IMR-90 (cell line): ENCODE results near the gene RFX3. TPM values are rescaled to one million over a fixed set of nuclear protein-coding genes. Genes with fewer than 3 reads are reported as not detected.
"Not testable (repeated sequence)": the region's sequence is repeated elsewhere in the genome, so short reads cannot be mapped to it uniquely, and the experiment has no call there.

Experiments
- ATAC-seq: fragments of 200-7000 bp; cut with Tn5 transposase; 2 replicates; pipeline ENCODE4 v1.9.1; 2020; ENCODE audit warnings: low read depth, mild to moderate bottlenecking, moderate library complexity
- BruUV-seq: library from RNA; stranded (reverse); fragments of 400-500 nt; replicated peaks from 2 replicates; lab custom pipeline; 2021; lab: Mats Ljungman, UMichigan
- CTCF ChIA-PET: fragments of 300-600 bp; formaldehyde crosslinking; extraction: SDS; loops from one replicate; lab custom pipeline; 2021; ENCODE audit warnings: antibody characterized with exemption; lab: Yijun Ruan, JAX
- POLR2A ChIA-PET: fragments of 300-600 bp; sonication (Branson Sonifier 250); formaldehyde crosslinking; loops from one replicate; lab custom pipeline; 2022; ENCODE audit warnings: antibody characterized with exemption; ENCODE audit not compliant: unreplicated experiment; lab: Charles Lee
- DNase-seq: peaks from one replicate; pipeline ENCODE4 v3.0.0; 2013
- H2AFZ ChIP-seq: replicated peaks from 2 replicates; pipeline ENCODE3; 2013; ENCODE audit warnings: low read length, mild to moderate bottlenecking; ENCODE audit not compliant: poor library complexity
- H2AK5ac ChIP-seq: 2 replicates; pipeline ENCODE4 v1.6.1; 2013; ENCODE audit warnings: low read depth, low read length, inconsistent platforms
- H2AK9ac ChIP-seq: replicated peaks from 2 replicates; pipeline ENCODE3; 2013; ENCODE audit warnings: mild to moderate bottlenecking, low read depth, low read length, moderate library complexity; ENCODE audit not compliant: poor library complexity
- H2BK120ac ChIP-seq: 2 replicates; pipeline ENCODE4 v1.6.1; 2013; ENCODE audit warnings: low read depth, low read length, inconsistent platforms
- H2BK15ac ChIP-seq: 3 replicates; pipeline ENCODE4 v1.6.1; 2013; ENCODE audit warnings: low read depth, low read length, inconsistent platforms
- H2BK20ac ChIP-seq: 2 replicates; pipeline ENCODE4 v1.6.1; 2013; ENCODE audit warnings: low read depth, mild to moderate bottlenecking, inconsistent platforms, low read length, moderate library complexity
- H2BK5ac ChIP-seq: 2 replicates; pipeline ENCODE4 v1.6.1; 2013; ENCODE audit warnings: mild to moderate bottlenecking, low read depth, low read length, inconsistent platforms; ENCODE audit not compliant: poor library complexity, severe bottlenecking
- H3K14ac ChIP-seq: replicated peaks from 2 replicates; pipeline ENCODE4 v1.6.1; 2013; ENCODE audit warnings: low read depth, low read length, inconsistent platforms
- H3K18ac ChIP-seq: 2 replicates; pipeline ENCODE4 v1.6.1; 2013; ENCODE audit warnings: low read depth, low read length, control low read depth
- H3K23ac ChIP-seq: 2 replicates; pipeline ENCODE4 v1.6.1; 2013; ENCODE audit warnings: low read depth, low read length, inconsistent platforms
- H3K27ac ChIP-seq: 2 replicates; pipeline ENCODE4 v1.5.1; 2013; ENCODE audit warnings: mild to moderate bottlenecking, control low read depth, low read length; ENCODE audit not compliant: insufficient read depth
- H3K27me3 ChIP-seq: 2 replicates; pipeline ENCODE4 v1.6.1; 2013; ENCODE audit warnings: low read length; ENCODE audit not compliant: control insufficient read depth, insufficient read depth
- H3K36me3 ChIP-seq: 2 replicates; pipeline ENCODE4 v1.6.1; 2013; ENCODE audit warnings: low read length, mixed read lengths; ENCODE audit not compliant: control insufficient read depth, insufficient read depth
- H3K4ac ChIP-seq: 2 replicates; pipeline ENCODE4 v1.6.1; 2013; ENCODE audit warnings: low read depth, low read length, inconsistent platforms
- H3K4me1 ChIP-seq: 2 replicates; pipeline ENCODE4 v1.6.1; 2013; ENCODE audit warnings: low read length, mixed read lengths; ENCODE audit not compliant: control insufficient read depth, insufficient read depth
- H3K4me2 ChIP-seq: 2 replicates; pipeline ENCODE4 v1.6.1; 2013; ENCODE audit warnings: low read depth, mild to moderate bottlenecking, control low read depth, low read length, moderate library complexity
- H3K4me3 ChIP-seq: 2 replicates; pipeline ENCODE4 v1.5.1; 2013; ENCODE audit warnings: low read depth, mild to moderate bottlenecking, control low read depth, low read length, moderate library complexity; ENCODE audit not compliant: insufficient read depth
- H3K56ac ChIP-seq: 2 replicates; pipeline ENCODE4 v1.6.1; 2013; ENCODE audit warnings: low read length, inconsistent platforms; ENCODE audit not compliant: insufficient read depth; ENCODE audit errors: extremely low read depth
- H3K79me1 ChIP-seq, 2 experiments: 2 replicates each; pipeline ENCODE4 v1.6.1; 2013; ENCODE audit warnings: low read length in 2 of 2, inconsistent platforms in 1 of 2, low read depth in 1 of 2
- H3K9ac ChIP-seq: 2 replicates; pipeline ENCODE4 v1.6.1; 2013; ENCODE audit warnings: low read depth, low read length, control low read depth
- H3K9me1 ChIP-seq: 2 replicates; pipeline ENCODE4 v1.6.1; 2013; ENCODE audit warnings: low read length, inconsistent platforms; ENCODE audit not compliant: insufficient read depth
- H3K9me3 ChIP-seq: 2 replicates; pipeline ENCODE4 v1.6.1; 2013; ENCODE audit warnings: low read length; ENCODE audit not compliant: control insufficient read depth, insufficient read depth
- H4K20me1 ChIP-seq: 2 replicates; pipeline ENCODE4 v1.6.1; 2013; ENCODE audit warnings: low read length, inconsistent platforms; ENCODE audit not compliant: insufficient read depth
- H4K5ac ChIP-seq: 2 replicates; pipeline ENCODE4 v1.6.1; 2013; ENCODE audit warnings: mild to moderate bottlenecking, low read depth, low read length, control low read depth
- H4K8ac ChIP-seq, 2 experiments: 2 replicates each; pipeline ENCODE4 v1.6.1; 2013; ENCODE audit warnings: low read depth in 2 of 2, low read length in 2 of 2, control low read depth in 1 of 2, inconsistent platforms in 1 of 2
- H4K91ac ChIP-seq: 2 replicates; pipeline ENCODE4 v1.6.1; 2013; ENCODE audit warnings: low read depth, low read length, inconsistent platforms; ENCODE audit not compliant: insufficient read depth
- WGBS, 2 experiments: methylation state at CpG; one replicate each; pipeline versions ENCODE4 v1.1.5 to v1.1.7; 2013; ENCODE audit warnings: missing lambda C conversion rate in 2 of 2; ENCODE audit not compliant: insufficient read length in 1 of 2; ENCODE audit errors: extremely low coverage in 2 of 2; 5-methylcytosine and 5-hydroxymethylcytosine counted together
- dilution Hi-C: fragments of 300-500 bp; cut with HindIII; formaldehyde crosslinking; loops from one replicate; pipeline ENCODE4 v1.14.3; 2018; ENCODE audit warnings: low sequenced_read_pairs; ENCODE audit not compliant: unreplicated experiment
- in situ Hi-C: fragments of 300-500 bp; cut with MboI; formaldehyde crosslinking; loops from 3 replicates; pipeline ENCODE4 v1.14.3; 2019; ENCODE audit warnings: low sequenced_read_pairs, inconsistent platforms, mixed read lengths
- intact Hi-C: fragments of 100-400 bp; cut with micrococcal nuclease; formaldehyde crosslinking; loops from 2 replicates; pipeline ENCODE4 v1.10.0; 2022
- polyA plus RNA-seq, 3 experiments: library from polyadenylated mRNA; depleted of rRNA; stranded (reverse); fragments of >200 nt; gene quantifications; 2 replicates each; pipeline ENCODE4 v1.2.3, GENCODE V29; 2012; ENCODE audit warnings: low replicate concordance in 1 of 3
- total RNA-seq: library from RNA; depleted of rRNA; stranded (reverse); fragments of >200 nt; gene quantifications from 2 replicates; pipeline ENCODE4 v1.2.3, GENCODE V29; 2012

Gene RFX3
- total and polyA plus RNA-seq, 2 of the 4 experiments (the other 2 are of a cell fraction), result 1.7 to 2.7 TPM

GRCh38 chr9:3312595-3312994 lies 213.2 kb downstream of the RFX3 start:
- H3K9me1 ChIP-seq, ATAC-seq, H3K4me3 ChIP-seq, H3K23ac ChIP-seq, H3K27ac ChIP-seq, H3K4ac ChIP-seq, H4K20me1 ChIP-seq, in situ Hi-C loops, H4K5ac ChIP-seq, H2BK20ac ChIP-seq, H4K91ac ChIP-seq, H2AFZ ChIP-seq, H2BK120ac ChIP-seq, H3K14ac ChIP-seq, H2AK5ac ChIP-seq, BruUV-seq, H4K8ac ChIP-seq, H3K18ac ChIP-seq, H3K9me3 ChIP-seq, H3K27me3 ChIP-seq, H2BK15ac ChIP-seq, H3K56ac ChIP-seq, dilution Hi-C loops, H3K4me2 ChIP-seq, H2BK5ac ChIP-seq, DNase-seq, H3K9ac ChIP-seq, intact Hi-C loops, H3K4me1 ChIP-seq, POLR2A ChIA-PET, H3K79me1 ChIP-seq, H3K36me3 ChIP-seq, H2AK9ac ChIP-seq: not testable (repeated sequence)
- CTCF ChIA-PET, result interaction anchor here (0.6 to 1.6 kb wide), 2 partner anchors 18 to 204 kb away, joined by 3 to 4 read pairs; no protein-coding TSS in a partner anchor
- no CpG with 5 or more reads among the region's 9 CpGs for WGBS, 2 experiments
